ENCODE results near the gene SEMA6D. TPM values are rescaled to one million over a fixed set of nuclear protein-coding genes. Genes with fewer than 3 reads are reported as not detected.
A peak's percentile ranks its signal among the peaks of the same experiment; 100 is the strongest.

SEMA6D gene
- polyA plus RNA-seq, 1 donor (not counting 4 experiments of a cell fraction or from before 2014, with no cell fraction given): 0.67 TPM

DNA sequence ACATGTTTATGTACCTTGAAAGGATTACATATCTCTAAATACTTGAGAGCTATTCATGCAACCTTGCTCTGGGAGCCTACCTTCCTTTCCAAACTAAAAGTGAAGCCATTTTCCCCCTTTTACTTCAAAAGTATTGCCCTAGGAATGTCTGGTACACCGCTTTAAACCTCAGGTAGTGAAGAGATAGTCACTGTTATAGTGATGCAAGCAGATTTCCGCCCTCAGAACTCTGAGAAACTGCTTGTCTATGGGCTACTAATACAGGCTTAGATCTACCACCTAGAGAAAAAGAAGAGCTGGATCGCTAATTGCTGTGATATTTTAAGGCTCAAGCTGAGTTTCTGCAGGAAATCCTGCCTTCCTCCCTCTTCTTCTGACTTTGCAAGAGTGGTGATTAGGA lies 78.6 kb downstream of the SEMA6D start:
- no peak overlapping the region for H3K4me3 ChIP-seq (ENCODE audit: control insufficient read depth in 2 of 3, extremely low read depth in 1 of 3, insufficient read depth in 2 of 3, low read depth in 1 of 3, low read length in 3 of 3)
- H3K27me3 ChIP-seq (ENCODE audit: control insufficient read depth, extremely low read depth, insufficient read depth, low read length): no peaks in the 10 kb centered on the region
- no peak overlapping the region for H3K27ac ChIP-seq (ENCODE audit: control insufficient read depth, insufficient read depth, low read length)
- dilution Hi-C loops (cut with MboI; ENCODE audit: extremely low pct_ligation_motif_present, low sequenced_read_pairs): no loop called here
- TF ChIP-seq EZH2 (IDR thresholded peaks at IDR 0.05; ENCODE audit: low read length): no peak
- TF ChIP-seq, protein P1, sequence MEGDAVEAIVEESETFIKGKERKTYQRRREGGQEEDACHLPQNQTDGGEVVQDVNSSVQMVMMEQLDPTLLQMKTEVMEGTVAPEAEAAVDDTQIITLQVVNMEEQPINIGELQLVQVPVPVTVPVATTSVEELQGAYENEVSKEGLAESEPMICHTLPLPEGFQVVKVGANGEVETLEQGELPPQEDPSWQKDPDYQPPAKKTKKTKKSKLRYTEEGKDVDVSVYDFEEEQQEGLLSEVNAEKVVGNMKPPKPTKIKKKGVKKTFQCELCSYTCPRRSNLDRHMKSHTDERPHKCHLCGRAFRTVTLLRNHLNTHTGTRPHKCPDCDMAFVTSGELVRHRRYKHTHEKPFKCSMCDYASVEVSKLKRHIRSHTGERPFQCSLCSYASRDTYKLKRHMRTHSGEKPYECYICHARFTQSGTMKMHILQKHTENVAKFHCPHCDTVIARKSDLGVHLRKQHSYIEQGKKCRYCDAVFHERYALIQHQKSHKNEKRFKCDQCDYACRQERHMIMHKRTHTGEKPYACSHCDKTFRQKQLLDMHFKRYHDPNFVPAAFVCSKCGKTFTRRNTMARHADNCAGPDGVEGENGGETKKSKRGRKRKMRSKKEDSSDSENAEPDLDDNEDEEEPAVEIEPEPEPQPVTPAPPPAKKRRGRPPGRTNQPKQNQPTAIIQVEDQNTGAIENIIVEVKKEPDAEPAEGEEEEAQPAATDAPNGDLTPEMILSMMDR (optimal IDR thresholded peaks at IDR 0.05 in 1 of 3, IDR thresholded peaks at IDR 0.05 in 1 of 3, conservative IDR thresholded peaks at IDR 0.05 in 1 of 3; ENCODE audit: extremely low read depth in 1 of 3, insufficient read depth in 2 of 3, low read length in 3 of 3): no peak
- H3K9me3 ChIP-seq (ENCODE audit: control insufficient read depth, low read depth, low read length): no peaks in the 10 kb centered on the region
- no peaks in the 10 kb centered on the region for H4K20me1 ChIP-seq (ENCODE audit: control insufficient read depth, extremely low read depth, insufficient read depth, low read length)
- H3K36me3 ChIP-seq (ENCODE audit: control insufficient read depth in 2 of 2, extremely low read depth in 1 of 2, insufficient read depth in 2 of 2, low read length in 2 of 2): no peaks in the 10 kb centered on the region
- H3K4me2 ChIP-seq (ENCODE audit: control insufficient read depth, extremely low read depth, insufficient read depth, low read depth, low read length): no peak overlapping the region
- peak; percentile 36 for FAIRE-seq
- H2AFZ ChIP-seq (ENCODE audit: control insufficient read depth, low read length): no peak overlapping the region
- no peak for DNase-seq (ENCODE audit: low read depth, low spot score)
- no peak overlapping the region for H3K9ac ChIP-seq (ENCODE audit: control insufficient read depth, extremely low read depth, insufficient read depth, low read length)
- H3K4me1 ChIP-seq (ENCODE audit: control insufficient read depth, extremely low read depth, insufficient read depth, low read length): peaks cover 24% of the 10 kb centered on the region
- no peaks in the 10 kb centered on the region for H3K9me1 ChIP-seq (ENCODE audit: control insufficient read depth, extremely low read depth, insufficient read depth, low read length)
- no peaks in the 10 kb centered on the region for H3K79me2 ChIP-seq (ENCODE audit: control insufficient read depth, insufficient read depth, low read length)

- Histone ChIP-seq H2AFZ (ENCODE audit: control insufficient read depth, low read length) (no peak overlapping the region), H3K4me1 (ENCODE audit: control insufficient read depth, extremely low read depth, insufficient read depth, low read length) (peaks cover 29% of the 10 kb centered on the region), H3K9me3 (ENCODE audit: control insufficient read depth, low read depth, low read length) (no peaks in the 10 kb centered on the region), H3K27ac (ENCODE audit: control insufficient read depth, insufficient read depth, low read length) (no peak overlapping the region), H3K4me2 (ENCODE audit: control insufficient read depth, extremely low read depth, insufficient read depth, low read depth, low read length) (no peak overlapping the region), H3K4me3 (ENCODE audit: control insufficient read depth in 2 of 3, extremely low read depth in 1 of 3, insufficient read depth in 2 of 3, low read depth in 1 of 3, low read length in 3 of 3) (no peak overlapping the region), H3K79me2 (ENCODE audit: control insufficient read depth, insufficient read depth, low read length) (no peaks in the 10 kb centered on the region), H3K9ac (ENCODE audit: control insufficient read depth, extremely low read depth, insufficient read depth, low read length) (no peak overlapping the region), H3K36me3 (ENCODE audit: control insufficient read depth in 2 of 2, extremely low read depth in 1 of 2, insufficient read depth in 2 of 2, low read length in 2 of 2) (no peaks in the 10 kb centered on the region), H3K9me1 (ENCODE audit: control insufficient read depth, extremely low read depth, insufficient read depth, low read length) (no peaks in the 10 kb centered on the region), H4K20me1 (ENCODE audit: control insufficient read depth, extremely low read depth, insufficient read depth, low read length) (no peaks in the 10 kb centered on the region), H3K27me3 (ENCODE audit: control insufficient read depth, extremely low read depth, insufficient read depth, low read length) (no peaks in the 10 kb centered on the region)
- no peak for FAIRE-seq
- dilution Hi-C loops (cut with MboI; ENCODE audit: extremely low pct_ligation_motif_present, low sequenced_read_pairs): no loop called here
- TF ChIP-seq, protein P1 (optimal IDR thresholded peaks at IDR 0.05 in 1 of 3, IDR thresholded peaks at IDR 0.05 in 1 of 3, conservative IDR thresholded peaks at IDR 0.05 in 1 of 3; ENCODE audit: extremely low read depth in 1 of 3, insufficient read depth in 2 of 3, low read length in 3 of 3): no peak
- TF ChIP-seq EZH2 (IDR thresholded peaks at IDR 0.05; ENCODE audit: low read length): no peak
- DNase-seq (ENCODE audit: low read depth, low spot score): no peak
Measured at GRCh38 chr15:47796339-47796738, 79.0 kb downstream of the SEMA6D start.
